Astrocyte of the hippocampus (primary cell): ENCODE data around the gene RNF217.
A peak's percentile ranks its signal among the peaks of the same experiment; 100 is the strongest.
"Not testable (repeated sequence)": the region's sequence is repeated elsewhere in the genome, so short reads cannot be mapped to it uniquely, and the experiment has no call there.

Source experiments
- DNase-seq: peaks from one replicate; pipeline ENCODE4 v3.0.0; 2011; ENCODE audit warnings: low read depth, low spot score

The RNF217 gene

DNA sequence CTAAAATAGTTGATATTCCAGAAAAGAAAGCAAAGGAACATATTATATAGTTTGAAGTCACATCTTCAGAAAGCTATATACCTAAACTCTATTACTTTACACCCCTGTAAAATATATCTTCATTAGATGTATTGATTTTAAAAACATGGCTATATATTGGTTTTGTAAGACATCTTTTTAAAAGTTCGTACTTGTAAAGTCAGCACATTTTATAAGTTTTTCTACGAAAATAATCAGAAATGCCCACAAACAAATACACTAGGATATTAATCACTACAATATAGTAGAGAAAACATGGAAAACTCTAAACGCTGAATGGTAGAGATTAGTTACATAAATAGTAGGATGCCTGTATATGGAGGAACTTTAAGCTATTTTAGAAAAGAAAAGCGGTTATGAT is 52.9 kb downstream of the RNF217 start:
- DNase-seq = no peak

- DNase-seq = no peak
These were observed 55.9 kb downstream of the RNF217 start for GRCh38 chr6:125018136-125018535.

GRCh38 chr6:125019281-125019680 is 57.0 kb downstream of the RNF217 start:
- no peak for DNase-seq

DNA sequence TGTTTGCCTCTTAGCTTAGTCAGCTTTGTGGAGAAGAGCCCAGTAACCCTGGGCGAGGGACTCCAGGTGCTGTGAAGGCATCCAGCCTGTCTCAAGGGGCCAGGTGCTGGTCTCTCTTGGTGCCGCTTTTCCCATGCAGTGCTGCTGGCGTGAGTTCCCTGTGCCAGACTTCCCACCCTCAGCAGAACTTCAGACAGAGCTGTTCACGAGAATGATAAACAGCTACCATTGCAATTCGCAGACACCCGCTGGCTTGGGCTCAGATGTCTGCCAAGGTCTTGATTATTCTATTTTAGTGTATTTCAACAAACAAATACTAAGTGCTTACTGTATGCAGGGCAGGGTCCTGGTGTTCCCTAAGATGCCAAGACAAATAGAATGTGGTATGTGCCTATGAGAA is 57.7 kb downstream of the RNF217 start:
- peak; percentile 48 for DNase-seq

GRCh38 chr6:125020385-125020784 is 58.1 kb downstream of the RNF217 start:
- peak; percentile 44 for DNase-seq

DNA sequence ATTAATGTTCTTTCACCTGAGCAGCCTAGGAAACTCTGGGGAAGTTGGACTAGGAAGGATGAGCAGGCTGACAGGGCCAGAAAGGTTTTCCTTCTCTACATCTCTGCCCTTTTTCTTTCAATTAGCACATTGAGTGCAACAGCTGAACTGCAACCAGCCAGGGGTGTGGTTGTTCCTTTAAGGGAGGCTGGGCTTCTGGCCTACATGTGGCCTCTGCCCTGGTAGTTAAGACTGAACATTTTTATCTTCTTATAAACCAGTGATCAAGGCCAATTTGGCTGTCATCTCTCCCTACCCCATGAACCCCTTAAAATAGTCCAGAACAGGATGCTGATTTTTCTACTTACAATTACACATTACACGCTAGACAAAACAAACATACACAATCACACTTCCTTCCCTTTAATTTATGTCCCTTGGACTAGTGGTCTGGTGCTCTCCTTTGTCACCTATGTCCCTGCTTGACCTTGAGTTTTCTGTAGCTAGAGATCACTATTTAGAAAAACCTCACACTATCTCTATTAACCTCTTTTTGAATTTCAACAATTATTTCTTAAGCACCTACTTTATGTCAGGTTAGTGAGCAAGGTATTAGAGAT is 60.3 kb downstream of the RNF217 start:
- no peak for DNase-seq

DNA sequence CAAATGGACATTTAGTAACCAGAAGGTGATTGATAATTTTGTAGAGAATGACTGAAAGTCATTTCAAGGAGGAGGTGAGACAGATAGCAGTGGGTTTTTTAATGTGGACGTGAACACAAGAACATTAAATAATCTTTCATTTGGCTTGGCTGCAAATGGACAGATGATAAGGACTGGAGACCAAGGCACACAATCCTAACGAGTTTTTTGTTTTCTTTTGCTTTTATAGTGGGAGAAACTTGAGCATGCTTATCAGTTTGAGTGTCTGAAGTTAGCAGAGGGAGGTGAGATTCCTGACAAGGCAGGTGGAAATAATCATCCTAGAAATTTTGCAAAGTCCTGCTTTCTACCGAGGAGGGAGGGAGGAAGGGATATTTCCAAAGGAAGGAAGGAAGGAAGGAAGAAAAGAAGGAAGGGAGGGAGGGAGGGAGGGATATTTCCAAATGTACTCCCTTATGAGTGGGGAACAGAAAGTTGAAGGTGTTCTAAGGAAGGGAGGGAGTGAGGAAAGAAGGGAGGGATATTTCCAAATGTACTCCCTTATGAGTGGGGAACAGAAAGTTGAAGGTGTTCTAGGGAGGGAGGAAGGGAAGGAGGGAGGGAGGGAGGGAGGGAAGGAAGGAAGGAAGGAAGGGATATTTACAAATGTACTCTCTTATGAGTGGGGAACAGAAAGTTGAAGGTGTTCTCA is 63.1 kb downstream of the RNF217 start:
- DNase-seq = no peak

DNA sequence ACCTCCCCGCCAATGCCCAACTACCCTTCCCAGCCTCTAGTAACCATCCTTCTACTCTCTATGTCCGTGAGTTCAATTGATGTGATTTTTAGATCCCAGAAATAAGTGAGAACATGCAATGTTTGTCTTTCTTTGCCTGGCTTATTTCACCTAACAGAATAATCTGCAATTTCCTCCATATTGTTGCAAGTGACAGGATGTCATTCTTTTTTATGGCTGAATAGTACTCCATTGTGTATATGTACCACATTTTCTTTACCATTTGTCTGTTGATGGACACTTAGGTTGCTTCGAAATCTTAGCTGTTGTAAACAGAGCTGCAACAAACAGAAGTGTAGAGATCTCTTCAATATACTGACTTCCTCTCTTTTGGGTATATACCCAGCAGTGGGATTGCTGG is 65.0 kb downstream of the RNF217 start:
- DNase-seq = no peak

GRCh38 chr6:125030969-125031368 is 68.7 kb downstream of the RNF217 start:
- DNase-seq = no peak

DNA sequence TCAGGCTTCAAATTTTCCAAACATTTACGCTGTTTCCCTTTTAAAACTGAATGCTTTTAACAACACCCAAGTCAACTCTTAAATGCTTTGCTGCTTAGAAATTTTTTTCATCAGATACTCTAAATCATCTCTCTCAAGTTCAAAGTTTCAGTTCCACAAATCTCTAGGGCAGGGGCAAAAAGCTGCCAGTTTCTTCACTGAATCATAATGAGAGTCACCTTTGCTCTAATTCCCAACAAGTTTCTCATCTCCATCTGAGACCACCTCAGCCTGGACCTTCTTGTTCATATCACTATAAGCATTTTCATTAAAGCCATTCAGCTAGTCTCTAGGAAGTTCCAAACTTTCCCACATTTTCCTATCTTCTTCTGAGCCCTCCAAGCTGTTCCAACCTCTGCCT is 69.1 kb downstream of the RNF217 start:
- no peak for DNase-seq

DNA sequence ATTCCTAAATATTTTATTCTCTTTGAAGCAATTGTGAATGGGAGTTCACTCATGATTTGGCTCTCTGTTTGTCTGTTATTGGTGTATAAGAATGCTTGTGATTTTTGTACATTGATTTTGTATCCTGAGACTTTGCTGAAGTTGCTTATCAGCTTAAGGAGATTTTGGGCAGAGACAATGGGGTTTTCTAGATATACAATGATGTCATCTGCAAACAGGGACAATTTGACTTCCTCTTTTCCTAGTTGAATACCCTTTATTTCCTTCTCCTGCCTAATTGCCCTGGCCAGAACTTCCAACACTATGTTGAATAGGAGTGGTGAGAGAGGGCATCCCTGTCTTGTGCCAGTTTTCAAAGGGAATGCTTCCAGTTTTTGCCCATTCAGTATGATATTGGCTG is 72.7 kb downstream of the RNF217 start:
- not testable (repeated sequence) for DNase-seq

DNA sequence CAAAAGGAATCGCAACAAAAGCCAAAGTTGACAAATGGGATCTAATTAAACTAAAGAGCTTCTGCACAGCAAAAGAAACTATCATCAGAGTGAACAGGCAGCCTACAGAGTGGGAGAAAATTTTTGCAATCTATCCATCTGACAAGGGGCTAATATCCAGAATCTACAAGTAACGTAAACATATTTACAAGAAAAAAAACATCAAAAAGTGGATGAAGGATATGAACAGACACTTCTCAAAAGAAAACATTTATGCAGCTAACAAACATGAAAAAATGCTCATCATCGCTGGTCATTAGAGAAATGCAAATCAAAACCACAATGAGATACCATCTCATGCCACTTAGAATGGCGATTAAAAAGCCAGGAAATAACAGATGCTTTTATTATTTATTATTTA is 74.2 kb downstream of the RNF217 start:
- DNase-seq = not testable (repeated sequence)

DNA sequence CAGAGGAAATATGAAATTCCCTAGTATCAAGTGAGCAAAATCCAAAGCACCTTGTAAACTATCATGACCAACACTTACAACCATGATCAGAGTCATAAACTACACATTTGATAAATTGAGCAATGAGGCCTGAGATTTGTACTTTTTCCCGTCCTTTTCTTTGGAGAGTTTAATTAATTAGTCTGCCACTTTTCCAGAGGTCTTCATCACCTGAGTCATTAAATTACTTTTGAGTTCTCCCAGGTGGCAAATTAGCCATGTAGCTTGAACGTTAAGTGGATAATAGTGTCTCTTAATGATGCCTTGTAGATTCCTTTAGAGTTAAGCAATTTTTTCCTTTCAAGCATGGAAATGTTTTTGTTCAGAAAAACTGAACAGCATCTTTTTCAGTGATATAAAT is 75.6 kb downstream of the RNF217 start:
- DNase-seq = no peak

GRCh38 chr6:125038925-125039324 is 76.7 kb downstream of the RNF217 start:
- no peak for DNase-seq

GRCh38 chr6:125041740-125042459 is 79.7 kb downstream of the RNF217 start:
- DNase-seq = no peak

- no peak for DNase-seq
These were observed 81.8 kb downstream of the RNF217 start for GRCh38 chr6:125044066-125044465.

DNA sequence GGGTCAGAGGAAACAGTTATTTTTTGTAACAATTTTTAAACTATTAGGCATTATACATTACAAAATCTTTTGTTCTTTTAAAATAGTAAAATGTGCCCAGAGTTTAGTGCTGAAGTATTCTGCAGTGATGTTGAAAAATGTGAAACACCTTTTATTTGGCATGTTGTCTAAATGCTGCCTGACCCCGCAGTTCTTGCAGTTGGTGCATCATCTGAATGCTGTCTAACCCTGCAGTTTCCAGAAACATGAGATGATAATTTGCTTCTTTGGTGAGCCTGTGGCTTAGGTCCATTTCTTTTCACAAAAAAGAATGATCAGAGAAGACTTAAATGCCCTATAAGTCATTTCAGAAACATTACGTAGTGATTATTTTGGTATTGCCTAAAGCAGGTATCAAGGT is 82.4 kb downstream of the RNF217 start:
- no peak for DNase-seq

DNA sequence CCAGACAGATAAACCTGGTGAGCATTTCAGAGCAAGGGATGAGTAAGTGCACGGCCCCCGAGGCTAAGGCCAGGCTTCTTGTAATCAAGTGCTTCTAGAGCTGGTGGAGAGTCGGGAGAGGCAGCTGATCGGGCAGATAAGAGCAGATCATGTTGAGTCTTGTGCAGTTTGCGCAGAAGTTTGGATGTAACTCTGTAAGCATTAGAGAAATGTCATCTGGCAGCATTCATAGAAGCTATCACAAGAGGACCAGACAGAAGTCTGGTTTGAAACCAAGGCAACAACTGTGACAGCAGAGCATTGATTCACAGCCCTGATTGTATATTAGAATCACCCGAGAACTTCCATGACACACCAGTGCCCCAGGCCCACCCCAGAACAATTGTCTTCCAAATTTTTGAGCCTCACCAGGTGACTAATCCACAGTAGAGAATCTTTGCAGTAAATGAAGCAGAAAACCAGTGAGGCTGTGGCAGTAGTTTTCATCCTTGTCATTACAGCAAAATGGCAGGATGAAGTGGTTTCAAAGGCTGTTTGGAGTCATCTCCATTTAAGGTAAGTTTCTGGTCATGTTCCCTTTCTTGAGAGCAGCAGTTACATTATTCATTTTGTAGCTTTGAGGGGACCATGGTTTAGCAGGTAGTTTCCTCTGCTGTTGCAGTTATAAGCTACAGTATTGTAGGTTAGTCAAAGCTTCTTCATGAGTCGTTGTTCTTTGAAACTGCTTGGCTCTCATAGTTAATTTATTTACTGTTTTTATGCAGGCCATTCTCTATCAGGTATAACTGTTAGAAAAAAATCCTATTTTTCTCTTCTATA is 84.1 kb downstream of the RNF217 start:
- DNase-seq = no peak

GRCh38 chr6:125048274-125048673 is 86.0 kb downstream of the RNF217 start:
- no peak for DNase-seq

GRCh38 chr6:125050663-125051318 is 88.6 kb downstream of the RNF217 start:
- DNase-seq = no peak

DNA sequence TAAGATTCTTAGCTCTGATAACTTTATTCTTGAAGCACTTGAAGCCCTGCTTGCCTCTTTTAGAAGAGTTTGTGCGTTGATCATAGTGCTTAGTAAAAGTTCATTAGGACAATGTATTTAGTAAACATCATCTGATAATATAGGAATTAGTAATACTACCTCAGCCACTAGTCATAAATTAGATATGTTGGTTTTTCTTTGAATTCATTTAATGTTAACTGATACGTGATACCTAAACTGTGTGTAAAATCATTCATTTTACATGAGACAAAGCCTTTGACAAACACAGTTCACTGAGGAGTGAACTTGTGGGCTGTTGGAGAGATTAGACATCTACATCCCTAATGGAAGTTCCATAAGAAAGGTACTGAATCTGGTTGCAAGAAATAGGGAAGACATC is 91.6 kb downstream of the RNF217 start:
- DNase-seq = no peak

DNA sequence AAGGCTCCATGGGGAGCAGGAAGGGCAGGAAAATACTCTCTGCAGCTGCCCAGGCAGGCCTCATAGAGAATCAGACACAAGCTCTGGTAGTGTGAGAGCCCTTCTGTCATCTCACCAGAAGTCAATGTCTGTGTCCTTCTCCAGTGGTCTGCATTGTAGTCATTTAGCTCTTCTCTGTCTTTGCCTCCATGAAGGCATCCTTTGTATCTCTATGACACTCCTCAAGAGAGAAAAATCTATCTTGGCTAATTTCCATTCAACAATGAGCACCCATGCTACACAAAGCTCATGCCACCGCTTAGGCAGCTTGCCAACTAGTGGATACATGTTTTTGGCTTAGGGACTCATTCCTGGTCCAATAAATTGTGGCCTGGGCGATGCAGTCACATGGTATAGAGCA is 92.1 kb downstream of the RNF217 start:
- DNase-seq = no peak
